NT2/D1 (cell line): ENCODE results near the gene ADK.

Experiments
- SUZ12 ChIP-seq: IDR thresholded peaks from 2 replicates; pipeline ENCODE4 v1.6.1; 2011; ENCODE audit not compliant: insufficient read length, insufficient read depth; ENCODE audit errors: extremely low read depth
- YY1 ChIP-seq: IDR thresholded peaks from 2 replicates; pipeline ENCODE4 v1.6.1; 2011; ENCODE audit not compliant: insufficient read length, insufficient read depth
- ZNF274 ChIP-seq: IDR thresholded peaks from 2 replicates; pipeline ENCODE4 v1.6.1; 2011; ENCODE audit warnings: mild to moderate bottlenecking, low read depth, low read length

DNA sequence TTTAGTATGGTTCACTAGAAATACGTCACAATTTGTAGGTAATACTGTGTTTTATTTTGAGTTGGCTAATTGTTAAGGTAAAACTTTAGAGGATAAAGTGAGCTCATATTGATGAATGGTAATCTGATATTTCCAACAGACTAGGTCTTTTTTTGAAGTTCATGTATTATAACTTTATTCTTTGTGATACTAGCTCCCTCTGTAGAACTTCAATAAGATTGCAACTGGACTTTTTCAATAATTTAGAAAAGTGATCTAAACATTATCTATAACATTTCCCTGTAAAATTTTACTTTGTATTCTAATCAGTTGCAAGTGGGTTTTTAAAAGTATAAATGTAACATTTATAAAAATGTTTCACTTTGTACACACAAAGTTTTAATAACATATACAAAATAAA is 83.5 kb downstream of the ADK start:
- no peak for TF ChIP-seq YY1
- TF ChIP-seq SUZ12 = no peak
- no peak for TF ChIP-seq ZNF274
